GM11168 (cell line): ENCODE results near the gene LHX6.

Experiments used
- in situ Hi-C: fragments of 300-500 bp; cut with MboI; formaldehyde crosslinking; loops from one replicate; pipeline ENCODE4 v1.12.0; 2022; ENCODE audit warnings: low sequenced_read_pairs; ENCODE audit not compliant: unreplicated experiment

Gene LHX6

DNA sequence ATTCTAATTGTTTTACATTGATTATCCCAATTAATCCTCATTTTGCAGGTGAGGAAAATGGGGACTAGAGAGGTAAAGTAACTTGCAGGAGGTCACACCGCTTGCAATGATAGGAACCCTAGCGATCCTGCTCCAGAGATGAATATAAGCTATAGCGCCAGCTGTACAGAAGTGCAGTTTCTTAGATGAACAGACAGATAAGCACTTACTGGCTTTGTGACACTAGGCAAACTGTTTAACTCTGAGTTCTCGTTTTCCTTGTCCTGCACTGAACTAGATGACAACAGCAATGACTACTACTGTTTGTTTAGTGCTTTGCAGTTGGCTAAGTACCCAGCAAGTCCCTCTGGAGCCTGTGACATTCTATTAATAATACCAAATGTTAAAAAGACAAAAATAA, 11.1 kb downstream of the LHX6 start:
- in situ Hi-C loops: no loop called here

DNA sequence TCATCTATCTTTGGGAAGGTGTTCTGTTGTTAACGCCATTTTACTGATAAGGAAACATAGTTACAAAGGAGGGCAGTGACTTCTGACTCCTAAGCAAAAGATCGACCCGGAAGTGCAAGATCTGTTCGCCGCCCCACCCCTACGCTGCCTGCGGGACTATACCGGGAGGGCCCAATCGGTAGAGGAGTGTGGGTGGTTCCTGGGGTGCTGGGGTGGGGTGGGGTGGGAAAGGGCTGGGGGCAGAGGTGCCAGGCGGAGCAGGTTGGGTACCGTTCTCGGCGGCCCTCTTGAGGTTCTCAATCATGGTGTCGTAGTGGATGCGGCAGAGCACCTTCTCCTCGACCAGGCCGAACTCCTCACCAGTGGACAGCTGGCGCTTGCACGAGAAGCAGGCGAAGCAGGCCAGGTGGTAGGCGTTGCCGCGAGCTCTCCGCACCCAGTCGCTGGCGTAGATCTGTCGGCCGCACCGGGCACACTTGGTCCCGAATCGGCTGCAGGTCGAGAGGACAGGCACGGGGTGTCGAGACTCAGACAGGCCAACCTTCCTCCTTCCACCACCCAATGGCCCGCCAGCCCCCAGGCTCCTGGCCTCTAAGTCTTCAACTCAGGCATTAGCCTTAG, 11.8 kb downstream of the LHX6 start:
- in situ Hi-C loops: no loop called here

DNA sequence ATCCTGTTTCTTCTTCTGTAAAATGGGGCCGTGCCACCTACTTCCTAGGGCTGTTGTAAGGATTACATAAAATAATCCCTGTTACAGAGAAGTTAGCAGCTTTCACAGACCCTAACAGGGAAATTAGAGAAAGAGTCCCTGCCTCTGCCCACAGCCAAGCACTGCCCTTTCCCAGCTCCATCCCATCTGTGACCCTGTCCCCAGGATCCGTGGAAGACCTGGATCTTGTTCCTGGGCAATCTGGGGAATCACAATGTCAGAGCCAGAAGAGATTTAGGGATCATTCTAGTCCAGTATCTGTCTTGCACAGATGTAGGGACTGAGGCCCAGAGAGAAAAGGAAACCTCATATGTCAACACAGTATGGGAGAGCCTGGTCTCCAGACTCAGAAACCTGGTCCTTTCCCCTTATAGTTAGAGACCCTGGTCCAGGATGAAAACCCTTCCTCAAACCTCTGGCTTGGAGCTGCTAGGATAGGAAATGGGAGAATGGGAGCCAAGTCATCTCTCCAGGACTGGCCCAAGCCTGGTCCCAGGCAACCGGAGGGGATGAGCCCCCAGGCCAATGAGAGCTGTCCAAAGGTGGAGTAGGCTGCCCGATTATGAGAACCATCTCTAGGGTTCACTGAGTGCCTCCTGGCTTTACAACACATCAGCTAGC, 12.5 kb downstream of the LHX6 start:
- in situ Hi-C loops: no loop called here

DNA sequence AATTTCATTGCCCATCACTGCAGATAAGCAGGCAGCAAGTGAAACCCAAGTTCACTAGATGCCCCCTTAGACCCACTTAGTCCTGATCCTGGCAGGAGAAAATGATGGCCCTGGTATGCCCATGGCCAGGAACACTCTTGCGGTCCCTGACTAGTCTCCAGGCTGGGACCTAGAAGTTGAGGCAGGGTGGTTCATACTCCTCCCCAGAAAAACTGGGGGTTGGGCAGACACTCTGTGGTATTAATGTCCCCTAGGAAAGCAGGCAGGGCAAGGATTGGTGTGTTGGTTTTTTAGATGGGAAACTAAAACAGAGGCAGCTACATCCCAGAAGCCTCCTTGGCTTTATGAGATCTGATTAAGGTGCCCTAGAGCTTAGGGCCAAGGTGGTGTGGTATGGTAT, 13.1 kb downstream of the LHX6 start:
- in situ Hi-C loops: no loop called here

- in situ Hi-C loops: no loop called here
These were observed 14.2 kb downstream of the LHX6 start for GRCh38 chr9:122214507-122214906.

DNA sequence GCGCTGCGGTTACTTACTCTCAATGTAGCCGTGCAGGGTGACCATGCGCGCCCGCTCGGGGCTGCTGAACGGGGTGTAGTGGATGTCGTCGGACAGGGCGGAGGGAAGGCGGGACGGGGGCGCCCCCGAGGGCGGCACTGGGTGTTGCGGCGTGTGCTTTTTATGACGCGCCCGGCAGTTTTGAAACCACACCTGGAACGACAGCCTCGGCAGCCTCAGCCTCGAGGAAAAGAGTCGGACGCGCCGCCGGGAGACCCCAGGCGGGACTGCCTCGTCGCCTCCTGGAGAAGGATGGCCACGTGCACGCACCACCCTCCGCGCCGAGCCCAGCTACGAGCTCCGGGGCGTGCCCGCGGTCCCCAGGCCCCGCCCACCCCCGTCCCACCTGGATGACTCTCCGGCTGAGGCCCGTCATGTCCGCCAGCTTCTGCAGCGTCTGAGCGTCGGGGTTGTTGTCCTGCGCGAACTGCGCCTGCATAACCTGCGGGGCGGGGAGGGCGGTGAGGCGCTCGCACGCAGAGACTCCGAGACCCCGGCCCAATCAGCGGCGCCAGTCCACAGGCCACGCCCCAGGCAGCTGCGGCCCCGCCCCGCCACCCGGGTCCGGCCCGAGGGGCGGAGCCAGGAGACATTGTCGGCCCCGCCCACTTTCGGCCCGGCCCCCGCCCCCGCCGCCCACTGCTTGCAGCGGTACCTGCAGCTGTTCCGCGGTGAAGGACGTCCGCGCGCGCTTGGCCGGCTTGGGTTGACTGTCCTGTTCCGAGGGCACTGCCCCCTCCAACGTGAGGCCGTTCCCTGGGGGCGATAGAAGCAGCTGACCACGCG, 15.0 kb downstream of the LHX6 start:
- in situ Hi-C loops: no loop called here

- in situ Hi-C loops: no loop called here
These were observed 15.6 kb downstream of the LHX6 start for GRCh38 chr9:122213102-122213588.

DNA sequence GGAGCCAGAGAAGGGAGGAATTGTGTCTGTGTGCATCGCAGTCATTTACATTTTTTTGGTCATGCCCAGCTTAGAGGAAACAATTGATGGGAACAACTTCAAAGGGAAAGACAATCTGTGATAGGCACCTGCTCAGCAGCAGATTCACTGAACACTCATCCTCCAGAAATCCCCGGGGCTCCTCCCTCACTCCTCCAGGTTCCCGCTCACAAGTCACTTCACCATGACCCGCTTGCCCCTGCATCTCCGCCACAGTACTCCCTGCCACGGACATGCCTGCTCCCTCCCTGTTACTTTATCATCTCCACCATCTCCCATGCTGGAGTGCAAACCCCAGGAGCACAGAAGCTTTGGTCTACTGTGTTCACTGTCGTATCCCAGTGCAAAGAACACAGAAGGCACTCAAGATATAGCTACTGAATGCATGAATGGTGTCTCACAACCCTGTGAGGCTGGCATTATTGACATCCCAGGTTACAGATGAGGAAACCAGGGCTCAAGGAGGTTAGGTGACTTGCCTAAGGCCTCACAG, 16.2 kb downstream of the LHX6 start:
- in situ Hi-C loops: no loop called here

DNA sequence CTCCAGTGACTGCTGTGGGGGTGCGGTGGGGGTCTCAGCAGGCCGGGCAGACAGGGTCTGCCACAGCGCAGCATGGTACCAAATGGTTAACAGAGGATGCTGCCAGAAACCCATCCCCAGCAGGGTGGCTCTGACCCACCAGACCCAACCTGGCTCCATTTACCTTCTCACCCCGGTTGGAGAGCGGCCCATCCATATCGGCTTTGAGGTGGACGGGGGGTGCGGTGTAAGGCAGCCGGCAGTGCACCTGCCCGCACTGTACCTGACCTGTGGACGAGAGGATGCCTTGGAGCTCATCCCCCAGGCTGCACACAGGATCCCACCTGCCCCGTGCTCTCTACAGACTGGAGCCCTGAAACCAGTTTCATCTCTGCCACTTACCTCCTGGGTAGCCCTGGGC, 19.3 kb downstream of the LHX6 start:
- in situ Hi-C loops: no loop called here

GRCh38 chr9:122207096-122207495, 21.7 kb downstream of the LHX6 start:
- in situ Hi-C loops: no loop called here

DNA sequence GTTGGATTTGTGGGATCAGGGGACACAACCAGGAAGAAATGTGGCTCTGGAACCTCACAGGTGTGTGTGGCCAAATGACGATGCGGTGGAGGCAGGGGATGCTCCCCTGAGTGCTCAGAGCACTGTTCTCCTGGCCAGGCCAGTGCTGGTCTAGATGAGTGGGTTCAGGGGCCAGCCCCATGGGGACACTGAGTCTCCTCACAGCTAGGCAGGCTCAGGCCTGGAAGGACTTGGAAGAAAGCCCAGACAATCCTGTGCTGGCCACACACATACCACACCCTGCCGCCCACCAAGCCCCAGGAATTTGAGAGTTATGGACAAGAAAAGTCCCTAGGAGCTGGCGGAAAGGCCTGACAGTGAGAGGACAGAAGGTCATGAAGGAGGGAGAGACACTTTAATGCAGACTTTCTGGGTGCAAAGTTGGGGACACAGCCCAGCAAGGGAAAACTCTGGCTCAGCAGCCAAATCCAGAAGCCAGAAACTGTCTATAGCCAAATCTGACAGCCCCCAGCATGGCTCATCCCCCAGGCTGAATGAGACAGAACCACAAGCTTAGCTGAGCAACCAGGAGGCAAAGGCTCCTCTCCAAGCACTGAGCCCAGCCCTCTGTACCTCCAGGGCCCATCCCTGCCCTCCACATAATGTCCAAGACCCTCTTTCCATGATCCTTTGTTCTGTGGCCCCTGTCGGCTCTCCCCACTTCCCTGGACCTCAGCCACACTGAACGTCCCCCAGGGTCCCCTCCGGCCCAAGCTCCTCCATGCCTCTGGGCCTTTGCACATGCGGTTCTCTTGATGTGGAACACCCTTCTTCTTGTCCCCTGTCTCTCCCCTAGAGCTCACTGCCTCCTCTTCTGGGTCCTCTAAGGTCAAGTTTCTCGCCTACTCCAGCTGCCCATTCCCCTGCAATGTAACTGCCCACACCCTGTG, 22.4 kb downstream of the LHX6 start:
- in situ Hi-C loops: no loop called here

DNA sequence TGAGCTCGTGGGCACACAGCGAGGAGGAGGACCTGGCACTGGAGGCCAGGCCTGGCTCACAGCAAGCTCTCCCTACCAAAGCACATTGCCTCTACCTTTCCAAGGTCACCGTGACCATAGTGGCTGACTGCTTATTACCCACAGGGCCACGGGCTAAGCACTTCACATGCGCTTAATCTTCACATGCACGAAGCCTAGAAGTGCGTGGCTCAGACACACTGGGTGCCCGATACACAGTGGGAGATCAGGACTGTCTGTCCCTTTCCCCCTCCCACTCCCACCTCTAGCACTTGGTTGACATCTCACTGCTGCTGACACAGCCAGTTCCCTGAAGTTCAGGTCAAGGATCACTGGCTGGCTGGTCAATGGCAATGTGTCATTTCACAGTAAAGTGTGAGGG, 23.6 kb downstream of the LHX6 start:
- in situ Hi-C loops: no loop called here

DNA sequence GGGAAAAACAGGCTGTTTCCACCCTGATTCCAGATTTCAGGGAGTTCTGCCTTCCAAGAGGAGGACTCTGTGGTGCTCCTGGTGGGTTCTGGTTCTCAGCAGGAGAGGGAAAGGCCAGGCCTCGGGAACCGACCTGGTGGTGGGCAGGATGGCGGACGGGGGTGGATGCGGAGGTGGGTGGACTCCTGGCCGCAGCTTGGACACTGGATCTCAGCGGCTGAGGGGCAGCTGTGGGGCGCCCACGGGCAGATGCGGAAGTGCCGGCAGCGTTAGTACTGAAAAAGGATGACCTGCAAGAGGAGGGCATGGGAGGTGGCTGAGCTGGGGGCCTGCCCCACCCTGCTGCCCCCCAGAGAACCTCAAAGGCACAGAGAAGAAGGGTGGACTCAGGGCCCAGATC, 24.3 kb downstream of the LHX6 start:
- in situ Hi-C loops: no loop called here

DNA sequence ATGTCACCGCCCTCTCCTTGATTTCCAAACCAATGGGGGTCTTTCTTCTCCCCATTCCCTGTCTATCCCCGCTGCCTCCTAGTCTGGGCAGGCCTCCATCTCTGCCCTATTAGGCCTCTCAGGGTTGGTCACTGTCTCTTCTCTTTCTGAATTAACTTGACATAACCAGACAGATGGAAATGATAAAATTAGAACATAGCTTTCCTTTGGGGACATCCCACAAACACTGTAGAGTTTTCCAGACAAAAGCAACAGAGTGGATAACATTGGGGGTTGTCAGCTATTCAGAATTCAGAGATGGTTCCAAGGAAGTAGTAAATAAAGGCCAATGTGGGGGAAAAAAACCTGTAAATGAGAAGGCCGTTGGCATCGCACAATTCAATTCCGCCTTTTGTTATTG, 24.7 kb downstream of the LHX6 start:
- in situ Hi-C loops: no loop called here

DNA sequence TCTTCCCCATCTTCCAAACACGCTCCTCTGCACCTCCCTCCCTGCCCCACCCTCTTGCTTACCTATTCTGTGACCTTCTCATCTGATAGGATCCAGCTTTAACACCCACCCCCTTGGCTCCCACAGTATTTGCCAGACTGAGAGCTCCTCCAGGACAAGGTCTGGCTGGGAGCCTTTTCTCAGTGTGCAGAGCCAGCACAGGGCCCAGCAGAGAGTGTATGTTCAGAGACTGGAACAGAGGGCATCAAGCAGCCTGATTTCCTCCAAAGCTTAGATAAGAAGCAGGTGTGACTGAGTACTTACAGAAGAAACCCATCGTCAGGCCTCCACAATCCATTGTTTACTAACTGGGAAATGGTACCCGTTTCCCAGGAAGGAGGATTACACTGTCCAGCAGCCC, 26.6 kb downstream of the LHX6 start:
- in situ Hi-C loops: no loop called here

GRCh38 chr9:122201641-122202040, 27.1 kb downstream of the LHX6 start:
- in situ Hi-C loops: no loop called here

DNA sequence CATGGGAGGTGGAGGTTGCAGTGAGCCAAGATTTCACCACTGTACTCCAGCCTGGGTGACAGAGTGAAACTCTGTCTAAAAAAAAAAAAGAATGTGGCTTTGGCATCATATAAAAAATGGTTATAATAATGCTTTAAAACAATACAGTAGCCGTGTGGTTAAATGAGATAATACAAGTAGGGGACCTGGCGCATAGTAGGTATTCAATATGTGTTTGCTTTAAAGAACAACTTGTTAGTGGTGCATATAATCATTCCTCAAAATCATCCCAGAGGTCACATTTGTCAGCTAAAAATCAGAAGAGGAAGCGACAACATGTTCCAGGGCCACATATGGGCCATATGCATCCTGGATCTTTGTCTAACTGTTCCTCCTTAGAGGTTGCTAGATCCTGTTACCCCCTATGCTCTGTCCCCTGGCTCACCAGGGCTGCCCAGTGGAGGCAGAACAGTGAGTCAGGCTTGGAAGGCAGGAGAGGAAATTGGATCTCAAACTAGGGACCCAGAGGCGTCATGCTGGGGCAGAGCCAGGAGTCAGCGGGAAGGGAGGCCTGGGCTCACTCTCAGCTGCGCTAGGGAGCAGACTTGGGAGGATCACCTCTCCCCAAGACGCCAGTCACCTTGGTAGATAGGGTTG, 27.7 kb downstream of the LHX6 start:
- in situ Hi-C loops: no loop called here

GRCh38 chr9:122197882-122198281, 30.9 kb downstream of the LHX6 start:
- in situ Hi-C loops: no loop called here

DNA sequence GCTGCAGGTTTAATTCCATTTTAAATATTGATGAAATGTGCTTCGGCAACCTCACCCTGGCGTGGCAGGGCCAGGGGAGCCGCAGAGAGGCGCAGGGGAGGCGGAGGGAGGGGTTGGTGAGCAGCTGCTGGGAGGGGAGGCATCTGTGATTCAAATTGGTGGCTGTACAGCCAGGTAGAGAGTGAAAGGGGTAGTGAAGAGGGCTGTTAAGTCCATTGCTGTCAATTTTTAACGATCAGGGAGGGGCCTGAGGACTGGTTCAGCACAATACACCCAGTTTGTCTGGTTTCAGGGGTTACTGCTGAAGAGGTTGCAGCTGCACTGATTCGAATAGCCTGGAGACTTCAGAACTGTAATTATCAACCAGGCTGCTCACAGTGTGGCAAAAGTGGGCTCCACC, 31.3 kb downstream of the LHX6 start:
- in situ Hi-C loops: no loop called here

GRCh38 chr9:122195875-122196274, 32.9 kb downstream of the LHX6 start:
- in situ Hi-C loops: no loop called here
